Frontal cortex (tissue), 4 donors: ENCODE measurements around the gene PTPRG. TPM values are rescaled to one million over a fixed set of nuclear protein-coding genes. Genes with fewer than 3 reads are reported as not detected.

ENCODE experiments used
- DNase-seq, 2 donors: peaks; one replicate each; pipeline ENCODE4 v3.0.0; 2012; ENCODE audit warnings: low spot score in 2 of 2
- FAIRE-seq: peaks from 2 replicates; lab custom pipeline; 2012; peaks lifted over from hg19 to GRCh38; lab: Jason Lieb, UNC
- total RNA-seq: library from RNA; depleted of rRNA; stranded (reverse); fragments of >200 nt; gene quantifications from one replicate; pipeline ENCODE4 v1.2.3, GENCODE V29; 2014
- donor health status: control.
- donor health status: control.
- donor health status: control.

PTPRG gene
- total RNA-seq, 1 donor from 2014 or later: 52.6 TPM

DNA sequence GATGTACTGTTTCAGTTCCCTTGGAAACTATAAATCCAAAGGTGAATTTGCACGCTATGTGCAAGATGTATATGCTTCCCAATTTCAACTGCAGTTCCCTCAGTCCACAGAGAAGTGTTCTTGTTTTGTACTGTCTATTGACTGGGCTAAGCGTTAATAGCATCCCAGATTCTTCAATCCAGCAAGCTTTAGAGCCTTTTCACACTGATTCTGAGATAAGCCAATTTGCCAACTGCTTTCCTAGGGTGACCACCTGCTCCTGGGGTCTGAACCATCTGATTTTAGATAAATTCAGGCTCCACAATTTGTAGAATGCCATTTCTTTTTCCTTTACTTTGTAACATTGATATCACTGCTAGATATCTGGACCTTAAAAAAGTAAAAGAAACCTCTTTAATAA is 340.1 kb downstream of the PTPRG start:
- DNase-seq (no peak), FAIRE-seq (no peak)

- no peak for DNase-seq
- no peak for FAIRE-seq
Measured at GRCh38 chr3:61901986-61902385, 340.6 kb downstream of the PTPRG start.

DNA sequence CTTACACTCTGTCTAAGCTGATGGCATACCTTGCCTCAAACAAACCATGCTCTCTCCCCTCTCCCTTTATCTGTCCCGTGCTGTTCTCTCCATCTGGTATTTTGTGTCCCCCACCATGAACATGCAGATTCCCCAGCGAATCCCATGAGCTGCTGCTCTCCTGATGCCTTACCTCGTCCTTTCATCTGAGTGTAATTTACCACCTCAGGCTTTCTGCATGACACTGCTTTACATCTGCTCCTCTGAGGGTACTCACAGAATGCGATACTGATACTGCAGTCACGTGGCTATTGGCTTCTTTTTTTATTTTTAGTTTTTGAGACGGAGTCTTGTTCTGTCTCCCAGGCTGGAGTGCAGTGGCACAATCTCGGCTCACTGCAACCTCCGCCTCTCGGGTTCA is 341.7 kb downstream of the PTPRG start:
- DNase-seq (no peak), FAIRE-seq (no peak)

GRCh38 chr3:61903931-61904657 is 342.7 kb downstream of the PTPRG start:
- DNase-seq (no peak), FAIRE-seq (no peak)

DNA sequence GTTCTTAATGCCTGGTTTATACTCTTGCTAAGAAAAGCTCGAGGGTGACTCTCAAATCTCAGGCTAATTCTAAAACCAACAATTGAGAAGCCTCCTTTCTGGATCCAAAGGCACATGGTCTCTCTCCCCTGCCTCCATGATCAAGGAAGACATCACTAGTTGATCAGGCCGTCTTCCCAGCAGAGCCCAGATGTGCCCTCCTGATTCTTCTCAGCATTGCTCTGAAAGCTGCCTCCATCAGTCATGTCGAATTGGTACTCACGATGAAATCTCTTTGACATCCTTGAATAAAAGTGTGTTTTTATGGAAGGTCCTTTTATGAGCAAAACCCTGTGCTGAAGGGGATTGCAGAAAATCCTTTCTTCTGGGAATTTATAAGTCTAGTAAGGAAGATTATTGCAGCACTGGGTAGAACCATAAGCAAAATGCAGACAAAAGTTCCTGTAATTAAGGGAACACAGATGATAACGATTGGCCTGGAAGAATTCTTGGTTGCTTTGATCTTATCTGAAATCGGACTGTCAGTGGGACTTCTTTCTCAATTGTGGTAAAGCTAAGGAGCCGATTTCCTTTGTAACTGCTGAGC is 345.9 kb downstream of the PTPRG start:
- FAIRE-seq: no peak

DNA sequence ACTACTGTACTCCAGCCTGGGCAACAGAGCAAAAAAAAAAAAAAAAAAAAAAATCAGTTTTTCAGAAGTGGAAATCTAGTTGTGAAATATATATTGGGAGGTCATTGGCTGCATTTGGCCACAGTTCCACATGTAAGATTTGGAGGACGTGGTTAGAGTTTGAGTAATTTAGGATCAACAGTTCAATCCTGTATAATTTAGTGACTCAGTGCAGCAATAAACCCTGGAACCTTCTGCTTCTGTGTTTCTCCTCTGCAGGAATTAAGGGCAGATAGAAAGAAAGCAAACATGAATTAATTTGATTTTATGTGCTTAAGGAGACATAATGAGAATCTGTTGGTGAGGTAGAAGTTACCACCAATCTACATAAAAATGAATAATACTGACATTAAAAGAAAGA is 347.0 kb downstream of the PTPRG start:
- no peak for DNase-seq
- no peak for FAIRE-seq

More for the DNA sequence above, 345.9 kb downstream of the PTPRG start:
- no peak for DNase-seq

GRCh38 chr3:61910732-61911131 is 349.4 kb downstream of the PTPRG start:
- DNase-seq (no peak), FAIRE-seq (no peak)

DNA sequence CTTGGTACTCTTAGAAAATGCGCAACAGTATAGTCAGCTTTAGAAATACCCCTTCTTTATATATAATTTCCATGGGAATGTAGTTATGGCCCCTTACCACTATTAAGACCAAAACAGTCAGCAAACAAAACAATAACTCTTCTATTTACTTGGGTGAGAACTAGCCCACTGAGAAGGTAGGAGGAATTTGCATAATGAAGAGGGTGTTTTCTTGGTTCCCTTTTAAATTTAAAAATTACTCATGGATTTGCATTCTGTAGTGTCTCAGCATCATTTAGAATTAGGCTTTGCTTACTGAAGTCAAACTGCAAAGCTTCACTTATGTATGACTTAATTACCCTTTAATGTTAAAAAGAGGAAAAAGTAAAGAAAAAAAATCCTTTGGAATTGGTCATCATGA is 350.8 kb downstream of the PTPRG start:
- FAIRE-seq (no peak), DNase-seq (no peak)

DNA sequence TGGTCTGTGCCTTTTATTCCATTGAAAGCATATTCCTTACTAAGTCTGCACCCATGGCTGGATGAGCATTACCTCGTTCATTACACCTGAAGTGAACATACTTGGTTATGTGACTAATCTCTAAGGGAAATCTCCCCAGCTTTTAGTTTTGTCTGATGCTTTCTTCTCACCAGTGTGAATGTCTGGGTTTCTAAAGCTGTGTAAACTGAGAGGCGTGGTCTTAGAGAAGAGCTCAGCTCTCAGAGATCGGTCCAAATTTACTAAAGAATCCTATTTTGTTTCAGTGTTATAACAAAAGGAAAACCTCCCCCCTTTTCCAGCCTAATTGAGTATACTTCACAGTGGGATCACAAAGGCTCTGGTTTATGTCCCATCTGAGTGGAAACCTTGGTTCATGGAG is 352.3 kb downstream of the PTPRG start:
- FAIRE-seq (no peak), DNase-seq (no peak)

GRCh38 chr3:61914276-61914675 is 352.9 kb downstream of the PTPRG start:
- DNase-seq: no peak
- no peak for FAIRE-seq

GRCh38 chr3:61915296-61915695 is 353.9 kb downstream of the PTPRG start:
- FAIRE-seq: no peak
- DNase-seq: no peak

- FAIRE-seq: no peak
Measured at GRCh38 chr3:61919371-61919770, 358.0 kb downstream of the PTPRG start.

GRCh38 chr3:61922118-61922517 is 360.7 kb downstream of the PTPRG start:
- DNase-seq: no peak
- no peak for FAIRE-seq

More at GRCh38 chr3:61919371-61919770, 358.0 kb downstream of the PTPRG start:
- DNase-seq: no peak

DNA sequence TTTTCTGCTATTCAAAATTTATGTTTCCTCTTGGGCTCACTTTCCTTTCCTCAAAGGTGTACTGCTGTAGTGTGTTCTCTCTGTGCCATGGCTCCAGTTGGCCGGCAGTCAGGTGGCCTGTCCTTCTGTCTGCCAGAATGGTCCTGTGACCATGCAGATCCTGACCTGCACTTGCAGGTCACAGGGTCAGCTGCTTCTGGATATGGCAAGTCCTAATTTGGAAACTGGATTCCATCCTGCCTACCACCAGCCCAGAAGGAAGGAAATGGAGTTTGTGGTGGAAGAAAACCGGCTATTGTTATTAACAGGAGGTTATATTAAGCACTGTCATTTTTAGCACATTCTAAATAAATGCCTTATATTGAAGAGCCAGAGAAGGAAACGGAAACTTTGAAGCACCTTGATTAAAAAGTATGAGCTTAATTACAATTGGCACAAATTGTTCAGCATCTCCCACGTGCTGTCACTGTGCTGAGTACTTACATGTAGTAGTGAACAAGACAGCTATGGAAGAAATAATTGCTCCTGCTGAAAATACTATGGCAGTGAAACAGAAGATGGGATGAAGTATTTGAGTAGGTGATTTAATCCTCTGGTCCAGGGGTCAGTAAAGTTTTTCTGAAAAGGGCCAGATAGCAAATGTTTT is 362.8 kb downstream of the PTPRG start:
- FAIRE-seq (no peak), DNase-seq (no peak)

DNA sequence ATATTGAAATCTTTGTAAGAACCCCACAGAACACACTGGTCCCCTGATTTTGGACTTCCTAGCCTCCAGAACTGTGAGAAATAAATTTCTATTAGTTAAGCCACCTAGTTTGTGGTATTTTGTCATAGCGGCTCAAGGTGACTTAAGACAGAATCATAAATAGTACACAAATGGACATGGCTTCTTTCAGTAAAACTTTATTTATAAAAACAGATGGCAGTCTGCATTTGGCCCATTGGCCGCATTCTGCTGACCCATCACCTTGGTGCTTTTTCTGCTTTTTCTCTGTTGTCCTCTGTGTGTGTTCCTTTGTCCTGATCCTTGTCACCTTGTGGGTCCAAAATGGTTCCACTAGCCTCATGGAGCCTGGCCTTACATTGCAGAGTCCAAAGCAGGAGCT is 363.6 kb downstream of the PTPRG start:
- DNase-seq (no peak), FAIRE-seq (no peak)

DNA sequence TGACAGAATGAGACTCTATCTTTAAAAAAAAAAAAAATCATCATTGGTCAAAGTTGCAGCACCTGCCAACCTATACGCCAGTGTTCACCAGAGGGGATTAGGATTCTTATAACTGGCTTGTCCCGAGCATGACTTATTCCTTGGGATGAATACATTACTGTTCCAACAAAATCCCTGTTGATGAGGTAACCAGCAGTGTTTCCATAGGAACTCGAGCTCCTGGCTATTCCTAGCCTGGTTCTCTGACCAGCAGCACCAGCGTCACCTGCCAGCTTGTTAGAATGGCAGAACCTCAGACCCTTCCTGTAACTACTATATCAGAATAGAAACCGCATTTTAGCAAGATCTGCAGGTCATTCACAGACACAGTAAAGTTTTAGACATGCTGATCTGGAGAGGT is 364.4 kb downstream of the PTPRG start:
- DNase-seq (no peak), FAIRE-seq (no peak)

DNA sequence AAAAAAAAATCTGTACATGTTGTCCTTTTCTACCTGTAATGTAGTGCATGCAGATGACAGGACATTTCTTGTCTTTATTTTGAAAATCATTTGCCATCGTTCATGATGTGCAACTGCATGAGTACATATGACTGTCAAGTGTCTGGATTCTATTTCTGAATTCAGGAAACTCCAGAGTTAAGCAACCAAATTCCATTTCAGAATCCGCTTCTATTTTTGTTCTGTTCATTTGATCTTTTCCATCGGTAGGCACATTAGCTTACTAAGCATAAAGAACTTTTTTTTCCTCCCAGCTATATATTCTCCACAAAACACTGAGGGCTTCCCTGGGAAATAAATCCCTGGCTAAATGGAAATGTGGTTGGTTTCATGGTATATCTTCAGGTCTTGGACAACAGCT is 365.6 kb downstream of the PTPRG start:
- FAIRE-seq: no peak

GRCh38 chr3:61927332-61927731 is 366.0 kb downstream of the PTPRG start:
- FAIRE-seq: no peak
- peak; percentile 3 to 20 for DNase-seq

More for the DNA sequence above, 365.6 kb downstream of the PTPRG start:
- DNase-seq: no peak

- DNase-seq (no peak), FAIRE-seq (no peak)
Measured at GRCh38 chr3:61928039-61928438, 366.7 kb downstream of the PTPRG start.

DNA sequence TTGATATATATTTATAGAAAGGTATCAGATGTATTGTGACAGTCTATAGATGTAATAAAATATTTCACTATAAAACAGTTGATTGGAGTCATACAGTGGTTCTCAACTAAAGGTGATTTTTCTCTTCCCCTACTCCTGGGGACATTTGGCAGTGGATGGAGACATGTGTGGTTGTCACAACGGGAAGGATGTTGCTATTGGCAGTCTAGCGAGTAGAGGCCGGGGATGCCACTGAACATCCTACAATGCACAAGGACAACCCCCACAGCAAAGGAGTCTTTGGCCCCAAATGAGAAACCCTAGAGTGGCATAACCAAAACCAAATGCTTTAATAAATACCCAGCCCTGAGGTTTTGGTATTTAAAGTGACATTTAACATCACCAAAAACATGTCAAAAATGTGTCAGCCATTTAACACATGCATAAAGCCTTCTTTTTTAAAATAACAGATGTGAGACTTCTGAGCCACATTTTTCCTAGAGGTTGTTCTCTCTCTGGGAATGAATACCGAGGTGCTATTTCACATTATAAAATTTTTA is 367.5 kb downstream of the PTPRG start:
- FAIRE-seq: no peak
- DNase-seq: no peak

- DNase-seq: no peak
- no peak for FAIRE-seq
Measured at GRCh38 chr3:61929617-61930016, 368.2 kb downstream of the PTPRG start.
